MM.1S (cell line): ENCODE measurements around the gene PHF23.

Experiments used
- EZH2 ChIP-seq: fragments of 300-600 bp; sonication (generic); optimal IDR thresholded peaks from 2 replicates; pipeline ENCODE3; 2017; ENCODE audit warnings: low read depth, mild to moderate bottlenecking, antibody characterized with exemption, low read length, mixed read lengths
- EZH2phosphoT487 ChIP-seq: fragments of 300-600 bp; sonication (generic); IDR thresholded peaks from 2 replicates; pipeline ENCODE4 v1.6.1; 2018; ENCODE audit warnings: antibody characterized with exemption, low read length
- TF ChIP-seq, protein P1 (sequence below): fragments of 300-600 bp; sonication (generic); IDR thresholded peaks from 2 replicates; pipeline ENCODE4 v1.5.1; 2016; ENCODE audit warnings: antibody characterized with exemption, low read length, mixed read lengths

DNA sequence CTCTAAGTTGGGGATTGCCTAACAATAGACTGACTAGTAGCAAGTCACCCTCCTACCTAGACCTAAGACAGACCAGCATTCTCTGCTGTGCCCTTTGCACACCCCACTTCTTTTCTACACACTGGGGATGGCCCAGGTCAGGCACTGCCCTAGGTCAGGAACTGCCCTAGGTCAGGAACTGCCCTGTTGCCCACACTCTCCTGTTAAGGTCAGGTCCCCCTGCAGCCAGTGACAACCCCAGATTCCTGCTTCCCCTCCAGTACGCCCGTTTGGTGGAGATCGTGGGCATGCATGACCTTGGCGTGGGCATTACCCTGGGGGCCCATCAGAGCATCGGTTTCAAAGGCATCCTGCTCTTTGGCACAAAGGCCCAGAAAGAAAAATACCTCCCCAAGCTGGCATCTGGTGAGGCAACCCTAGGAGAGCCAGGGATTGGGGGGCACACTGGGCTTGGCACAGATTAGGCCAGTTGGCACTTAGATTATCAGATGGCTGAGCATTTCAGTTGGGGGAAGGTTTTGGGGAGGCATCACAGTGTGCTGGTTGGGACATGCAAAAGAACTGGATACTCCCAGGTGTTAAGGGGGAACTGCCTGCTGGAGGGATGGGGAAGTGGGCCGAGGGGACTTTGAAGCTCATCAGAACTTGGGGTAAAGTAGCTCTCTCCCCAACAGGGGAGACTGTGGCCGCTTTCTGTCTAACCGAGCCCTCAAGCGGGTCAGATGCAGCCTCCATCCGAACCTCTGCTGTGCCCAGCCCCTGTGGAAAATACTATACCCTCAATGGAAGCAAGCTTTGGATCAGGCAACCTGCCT is 17.8 kb downstream of the PHF23 start:
- TF ChIP-seq, protein P1, sequence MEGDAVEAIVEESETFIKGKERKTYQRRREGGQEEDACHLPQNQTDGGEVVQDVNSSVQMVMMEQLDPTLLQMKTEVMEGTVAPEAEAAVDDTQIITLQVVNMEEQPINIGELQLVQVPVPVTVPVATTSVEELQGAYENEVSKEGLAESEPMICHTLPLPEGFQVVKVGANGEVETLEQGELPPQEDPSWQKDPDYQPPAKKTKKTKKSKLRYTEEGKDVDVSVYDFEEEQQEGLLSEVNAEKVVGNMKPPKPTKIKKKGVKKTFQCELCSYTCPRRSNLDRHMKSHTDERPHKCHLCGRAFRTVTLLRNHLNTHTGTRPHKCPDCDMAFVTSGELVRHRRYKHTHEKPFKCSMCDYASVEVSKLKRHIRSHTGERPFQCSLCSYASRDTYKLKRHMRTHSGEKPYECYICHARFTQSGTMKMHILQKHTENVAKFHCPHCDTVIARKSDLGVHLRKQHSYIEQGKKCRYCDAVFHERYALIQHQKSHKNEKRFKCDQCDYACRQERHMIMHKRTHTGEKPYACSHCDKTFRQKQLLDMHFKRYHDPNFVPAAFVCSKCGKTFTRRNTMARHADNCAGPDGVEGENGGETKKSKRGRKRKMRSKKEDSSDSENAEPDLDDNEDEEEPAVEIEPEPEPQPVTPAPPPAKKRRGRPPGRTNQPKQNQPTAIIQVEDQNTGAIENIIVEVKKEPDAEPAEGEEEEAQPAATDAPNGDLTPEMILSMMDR = no peak
- no peak for TF ChIP-seq EZH2
- TF ChIP-seq EZH2phosphoT487 = no peak
